RWPE2 (cell line): ENCODE data around the gene GPER1.

Source experiments
- ATAC-seq: fragments of 200-7000 bp; cut with Tn5 transposase; 3 replicates; pipeline ENCODE4 v1.9.1; 2021; ENCODE audit warnings: low read depth
- DNase-seq: peaks from one replicate; pipeline ENCODE4 v3.0.0-alpha.2; 2020; ENCODE audit warnings: low spot score
- H3K27ac ChIP-seq: fragments of 450-650 bp; 2 replicates; pipeline ENCODE4 v1.5.1; 2017; ENCODE audit warnings: mild to moderate bottlenecking; ENCODE audit not compliant: poor library complexity, severe bottlenecking
- H3K27me3 ChIP-seq: fragments of 250-450 bp; sonication (Bioruptor Pico); 2 replicates; pipeline ENCODE4 v1.5.1; 2021; ENCODE audit warnings: mild to moderate bottlenecking, moderate library complexity; ENCODE audit not compliant: insufficient read depth, poor library complexity, severe bottlenecking
- H3K36me3 ChIP-seq: fragments of 250-450 bp; sonication (Bioruptor Pico); 2 replicates; pipeline ENCODE4 v1.5.1; 2020; ENCODE audit warnings: low read depth, mild to moderate bottlenecking, moderate library complexity
- H3K4me1 ChIP-seq: fragments of 250-450 bp; sonication (Bioruptor Pico); 2 replicates; pipeline ENCODE4 v1.5.1; 2021; ENCODE audit warnings: mild to moderate bottlenecking, moderate library complexity; ENCODE audit not compliant: insufficient read depth, poor library complexity, severe bottlenecking
- H3K4me3 ChIP-seq: fragments of 250-450 bp; sonication (Bioruptor Pico); 2 replicates; pipeline ENCODE4 v1.5.1; 2021; ENCODE audit warnings: mild to moderate bottlenecking, moderate library complexity; ENCODE audit not compliant: severe bottlenecking
- H3K9me3 ChIP-seq: fragments of 250-450 bp; sonication (Bioruptor Pico); 2 replicates; pipeline ENCODE4 v1.5.1; 2021; ENCODE audit warnings: mild to moderate bottlenecking, moderate library complexity; ENCODE audit not compliant: severe bottlenecking
- TF ChIP-seq, protein P1 (sequence below): fragments of 450-650 bp; IDR thresholded peaks from one replicate; pipeline ENCODE4 v1.5.1; 2017; ENCODE audit warnings: mild to moderate bottlenecking, moderate library complexity; ENCODE audit not compliant: poor library complexity, severe bottlenecking

GPER1 gene

DNA sequence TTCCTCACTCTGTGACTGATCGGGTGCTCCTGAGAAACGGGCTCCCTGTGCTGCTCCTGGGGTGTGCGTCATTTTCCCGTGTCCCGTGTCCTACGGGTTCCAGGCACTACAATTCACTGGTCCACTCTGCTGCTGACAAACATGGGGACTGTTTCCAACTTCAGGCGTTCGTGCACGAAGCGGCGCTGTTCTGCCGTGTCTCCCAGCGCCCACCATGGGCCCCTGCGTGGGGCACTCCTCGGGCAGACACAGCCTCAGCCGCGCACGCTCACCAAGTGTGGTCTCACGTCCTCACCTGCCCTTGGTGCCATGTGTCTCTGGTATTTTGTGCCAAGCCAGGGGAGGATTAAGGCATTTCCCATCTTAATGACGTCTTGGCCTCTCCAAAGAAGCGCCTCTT is 24.6 kb upstream of the GPER1 start:
- DNase-seq (no peak), ATAC-seq (no peak)
- H3K36me3 ChIP-seq = no peaks in the 10 kb centered on the region
- TF ChIP-seq, protein P1, sequence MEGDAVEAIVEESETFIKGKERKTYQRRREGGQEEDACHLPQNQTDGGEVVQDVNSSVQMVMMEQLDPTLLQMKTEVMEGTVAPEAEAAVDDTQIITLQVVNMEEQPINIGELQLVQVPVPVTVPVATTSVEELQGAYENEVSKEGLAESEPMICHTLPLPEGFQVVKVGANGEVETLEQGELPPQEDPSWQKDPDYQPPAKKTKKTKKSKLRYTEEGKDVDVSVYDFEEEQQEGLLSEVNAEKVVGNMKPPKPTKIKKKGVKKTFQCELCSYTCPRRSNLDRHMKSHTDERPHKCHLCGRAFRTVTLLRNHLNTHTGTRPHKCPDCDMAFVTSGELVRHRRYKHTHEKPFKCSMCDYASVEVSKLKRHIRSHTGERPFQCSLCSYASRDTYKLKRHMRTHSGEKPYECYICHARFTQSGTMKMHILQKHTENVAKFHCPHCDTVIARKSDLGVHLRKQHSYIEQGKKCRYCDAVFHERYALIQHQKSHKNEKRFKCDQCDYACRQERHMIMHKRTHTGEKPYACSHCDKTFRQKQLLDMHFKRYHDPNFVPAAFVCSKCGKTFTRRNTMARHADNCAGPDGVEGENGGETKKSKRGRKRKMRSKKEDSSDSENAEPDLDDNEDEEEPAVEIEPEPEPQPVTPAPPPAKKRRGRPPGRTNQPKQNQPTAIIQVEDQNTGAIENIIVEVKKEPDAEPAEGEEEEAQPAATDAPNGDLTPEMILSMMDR = no peak
- no peaks in the 10 kb centered on the region for H3K27me3 ChIP-seq
- H3K9me3 ChIP-seq = no peaks in the 10 kb centered on the region
- H3K4me1 ChIP-seq = no peaks in the 10 kb centered on the region
- H3K27ac ChIP-seq = no peak overlapping the region
- no peak overlapping the region for H3K4me3 ChIP-seq

DNA sequence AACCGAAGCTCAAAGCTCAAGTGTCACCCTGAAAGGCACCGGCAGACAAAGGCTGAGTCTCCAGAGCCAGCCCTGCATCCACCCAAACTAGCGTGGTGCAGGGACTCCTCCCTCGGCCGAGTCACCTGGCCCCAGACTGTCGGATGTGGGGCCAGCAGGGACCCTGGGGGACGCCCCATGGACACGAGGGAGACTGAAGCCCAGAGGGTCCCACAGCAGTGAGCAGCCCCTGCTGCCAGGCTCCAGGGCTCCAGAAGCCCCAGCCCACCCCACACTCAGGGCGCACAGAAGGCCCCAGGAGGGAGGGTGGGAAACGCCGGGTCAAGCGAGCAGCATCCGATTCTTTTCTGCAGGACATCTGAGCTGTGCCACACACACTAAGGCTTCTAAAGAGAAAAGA is 23.3 kb upstream of the GPER1 start:
- ATAC-seq = no peak
- no peaks in the 10 kb centered on the region for H3K4me1 ChIP-seq
- H3K9me3 ChIP-seq = no peaks in the 10 kb centered on the region
- TF ChIP-seq, protein P1 = no peak
- H3K27ac ChIP-seq = no peak overlapping the region
- H3K36me3 ChIP-seq = no peaks in the 10 kb centered on the region
- H3K27me3 ChIP-seq = no peaks in the 10 kb centered on the region
- H3K4me3 ChIP-seq = no peak overlapping the region
- DNase-seq = no peak

DNA sequence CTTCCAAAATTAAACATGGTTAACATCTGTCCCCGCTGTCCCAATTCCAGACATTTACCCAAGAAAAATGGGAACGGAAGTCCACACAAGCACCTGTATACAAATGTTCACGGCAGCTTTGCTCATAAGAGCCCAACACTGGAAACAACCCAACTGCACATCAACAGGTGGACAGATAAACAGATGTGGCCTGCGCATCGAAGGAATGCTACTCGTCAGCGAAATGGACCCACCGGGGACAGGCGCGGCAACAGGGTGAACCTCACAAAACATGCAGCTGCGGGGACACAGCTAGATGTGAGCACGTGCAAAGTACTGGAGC is 22.7 kb upstream of the GPER1 start:
- no peaks in the 10 kb centered on the region for H3K36me3 ChIP-seq
- no peak overlapping the region for H3K27ac ChIP-seq
- H3K4me1 ChIP-seq = no peaks in the 10 kb centered on the region
- no peak overlapping the region for H3K4me3 ChIP-seq
- DNase-seq (no peak), ATAC-seq (no peak)
- TF ChIP-seq, protein P1 = no peak
- H3K27me3 ChIP-seq = no peaks in the 10 kb centered on the region
- H3K9me3 ChIP-seq = no peaks in the 10 kb centered on the region

DNA sequence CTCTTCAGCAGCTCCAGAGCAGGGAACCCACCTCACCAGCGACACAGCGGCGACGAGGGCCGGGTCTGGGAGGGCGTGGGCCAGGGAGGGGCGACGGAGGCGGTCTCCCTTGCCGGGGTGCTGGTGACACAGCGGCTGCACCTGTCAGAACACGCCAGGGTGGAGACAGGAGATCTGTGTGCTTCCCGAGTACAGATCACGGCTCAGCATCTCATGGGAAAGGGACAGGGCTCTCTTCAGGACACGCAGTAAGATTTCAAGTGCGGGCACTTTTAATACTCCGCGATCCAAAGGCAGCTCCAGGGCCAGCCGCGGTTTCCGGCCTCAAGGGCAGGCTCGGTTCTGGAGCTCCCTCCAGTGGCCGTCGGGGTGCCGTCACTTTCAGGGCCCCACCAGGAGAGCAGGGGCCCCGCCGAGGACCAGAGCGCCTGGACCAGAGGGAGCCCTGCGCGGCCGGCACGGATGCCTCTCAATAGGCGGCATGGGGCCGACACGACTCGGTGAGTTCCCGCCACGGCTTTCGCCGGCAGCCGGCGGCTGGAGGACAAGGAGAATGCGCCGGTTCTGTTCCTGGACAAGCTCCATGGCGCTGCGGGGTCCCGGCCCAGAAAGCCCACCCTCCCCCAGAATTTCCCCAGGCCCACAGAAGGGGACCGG is 22.2 kb upstream of the GPER1 start:
- no peak overlapping the region for H3K27ac ChIP-seq
- H3K4me1 ChIP-seq = no peaks in the 10 kb centered on the region
- ATAC-seq (peak; percentile 84), DNase-seq (no peak)
- H3K9me3 ChIP-seq = no peaks in the 10 kb centered on the region
- TF ChIP-seq, protein P1 = peak; percentile 88
- H3K36me3 ChIP-seq = no peaks in the 10 kb centered on the region
- H3K27me3 ChIP-seq = no peaks in the 10 kb centered on the region
- no peak overlapping the region for H3K4me3 ChIP-seq

DNA sequence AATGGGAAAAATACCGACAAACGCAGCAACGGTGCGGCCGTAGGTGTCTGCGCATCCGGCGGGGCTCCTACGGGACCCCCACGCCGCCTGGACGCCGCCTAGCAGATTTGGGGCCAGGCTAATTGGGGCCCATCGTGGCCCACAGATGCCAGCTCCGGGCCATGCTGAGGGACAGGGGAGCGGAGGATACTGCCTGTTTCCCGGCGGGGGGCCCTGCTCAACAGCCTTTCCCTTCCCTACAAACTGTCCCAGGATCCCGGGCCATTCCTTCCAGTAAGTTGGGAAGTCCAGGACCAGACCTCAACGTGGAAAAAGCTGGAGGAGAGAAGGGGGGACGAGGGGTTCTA is 21.7 kb upstream of the GPER1 start:
- H3K36me3 ChIP-seq = no peaks in the 10 kb centered on the region
- ATAC-seq = no peak
- no peaks in the 10 kb centered on the region for H3K9me3 ChIP-seq
- H3K27me3 ChIP-seq = no peaks in the 10 kb centered on the region
- H3K4me1 ChIP-seq = no peaks in the 10 kb centered on the region
- DNase-seq = no peak
- TF ChIP-seq, protein P1 = no peak
- no peak overlapping the region for H3K27ac ChIP-seq
- no peak overlapping the region for H3K4me3 ChIP-seq
